Spinal cord (tissue), 10 donors: ENCODE results near the gene NEURL1B. TPM values are rescaled to one million over a fixed set of nuclear protein-coding genes. Genes with fewer than 3 reads are reported as not detected.

Experiments
- DNase-seq, 6 donors: peaks; one replicate each; pipeline versions ENCODE4 v3.0.0 to v3.0.0-alpha.2; 2013 to 2015; ENCODE audit warnings: low spot score in 6 of 6, low read depth in 4 of 6
- H3K27ac ChIP-seq: one replicate; pipeline ENCODE4 v1.5.1; 2013; ENCODE audit warnings: low read depth, low read length, control low read depth
- H3K27me3 ChIP-seq: one replicate; pipeline ENCODE4 v1.6.1; 2013; ENCODE audit warnings: low read length; ENCODE audit not compliant: control insufficient read depth, insufficient read depth
- H3K36me3 ChIP-seq: one replicate; pipeline ENCODE4 v1.6.1; 2013; ENCODE audit warnings: low read length; ENCODE audit not compliant: control insufficient read depth, insufficient read depth
- H3K4me1 ChIP-seq: one replicate; pipeline ENCODE4 v1.6.1; 2013; ENCODE audit warnings: low read length; ENCODE audit not compliant: control insufficient read depth, insufficient read depth
- H3K4me3 ChIP-seq: one replicate; pipeline ENCODE4 v1.5.1; 2013; ENCODE audit warnings: low read depth, low read length, control low read depth
- H3K9me3 ChIP-seq: one replicate; pipeline ENCODE4 v1.6.1; 2013; ENCODE audit warnings: low read length; ENCODE audit not compliant: control insufficient read depth, insufficient read depth
- WGBS: methylation state at CpG from one replicate; pipeline ENCODE4 v1.1.5; 2013; ENCODE audit warnings: missing lambda C conversion rate; ENCODE audit not compliant: insufficient coverage; 5-methylcytosine and 5-hydroxymethylcytosine counted together
- polyA plus RNA-seq, 2 donors: library from polyadenylated mRNA; unstranded; fragments of 120-200 nt; gene quantifications; one replicate each; pipeline ENCODE4 v1.2.1, GENCODE V29; 2013; ENCODE audit not compliant: insufficient read length in 2 of 2
- total RNA-seq, 2 donors: library from RNA; depleted of rRNA in 1 of 2; stranded (reverse); fragments of 120-200 nt in 1 of 2; fragments of >200 nt in 1 of 2; gene quantifications; one replicate each; pipeline versions ENCODE4 v1.2.3 to v1.2.4, GENCODE V29; 2013 to 2014
- donor health status: healthy.

Gene NEURL1B
- total and polyA plus RNA-seq, 4 donors, result 8.5 to 17.4 (median 16.5) TPM

DNA sequence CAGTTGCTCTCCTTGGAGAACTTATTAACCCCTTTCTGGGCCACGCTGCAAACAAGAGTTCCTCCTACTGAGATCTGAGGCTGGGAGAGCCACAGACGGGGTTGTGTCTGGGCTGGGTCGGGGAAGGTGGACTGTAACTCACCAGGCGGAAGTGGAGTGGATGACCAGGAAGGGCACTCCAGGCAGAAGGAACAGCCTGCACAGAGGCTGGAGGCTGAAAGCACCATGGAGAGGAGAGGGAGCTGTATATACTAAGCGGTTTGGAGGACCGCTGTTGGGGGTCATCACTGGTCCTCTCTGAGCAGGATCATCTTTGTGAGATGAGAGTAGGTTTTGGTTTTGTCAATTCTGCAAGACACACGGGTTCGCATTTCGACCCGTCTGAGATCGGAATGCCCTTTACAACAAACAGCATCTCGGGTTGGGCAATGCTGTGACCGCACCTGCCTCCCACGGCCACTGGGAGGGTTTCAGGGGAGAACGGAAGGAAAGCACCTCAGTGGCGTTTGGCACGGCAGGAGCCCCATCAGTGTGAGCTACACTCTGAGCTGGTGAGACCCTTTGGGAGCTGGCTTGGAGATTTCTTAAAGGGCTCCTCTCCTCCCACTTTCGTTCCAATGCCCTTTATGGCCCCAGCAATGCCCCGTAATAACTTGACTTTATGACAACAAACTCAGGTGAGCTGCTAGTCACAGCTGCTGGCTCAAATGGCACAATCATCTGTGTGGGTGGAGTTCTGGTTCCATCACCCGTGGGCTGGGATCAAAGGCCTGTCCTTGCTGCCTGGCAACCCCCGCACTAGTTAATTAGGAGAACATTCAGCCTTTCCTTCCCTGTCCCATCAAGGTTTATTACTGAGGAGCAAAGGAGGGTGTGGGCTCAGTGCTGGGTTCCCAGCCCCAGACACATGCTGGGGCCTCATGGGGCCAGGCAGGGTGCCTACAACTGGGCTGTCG, 18.7 kb upstream of the NEURL1B start:
- no peaks in the 10 kb centered on the region for H3K36me3 ChIP-seq
- WGBS, result 72% methylated on average over 21 of the region's 22 CpGs
- peaks cover 11% of the 10 kb centered on the region for H3K4me1 ChIP-seq
- H3K27ac ChIP-seq, result no peak overlapping the region
- peaks cover 2% of the 10 kb centered on the region for H3K27me3 ChIP-seq
- no peaks in the 10 kb centered on the region for H3K9me3 ChIP-seq
- no peak for DNase-seq
- no peak overlapping the region for H3K4me3 ChIP-seq

DNA sequence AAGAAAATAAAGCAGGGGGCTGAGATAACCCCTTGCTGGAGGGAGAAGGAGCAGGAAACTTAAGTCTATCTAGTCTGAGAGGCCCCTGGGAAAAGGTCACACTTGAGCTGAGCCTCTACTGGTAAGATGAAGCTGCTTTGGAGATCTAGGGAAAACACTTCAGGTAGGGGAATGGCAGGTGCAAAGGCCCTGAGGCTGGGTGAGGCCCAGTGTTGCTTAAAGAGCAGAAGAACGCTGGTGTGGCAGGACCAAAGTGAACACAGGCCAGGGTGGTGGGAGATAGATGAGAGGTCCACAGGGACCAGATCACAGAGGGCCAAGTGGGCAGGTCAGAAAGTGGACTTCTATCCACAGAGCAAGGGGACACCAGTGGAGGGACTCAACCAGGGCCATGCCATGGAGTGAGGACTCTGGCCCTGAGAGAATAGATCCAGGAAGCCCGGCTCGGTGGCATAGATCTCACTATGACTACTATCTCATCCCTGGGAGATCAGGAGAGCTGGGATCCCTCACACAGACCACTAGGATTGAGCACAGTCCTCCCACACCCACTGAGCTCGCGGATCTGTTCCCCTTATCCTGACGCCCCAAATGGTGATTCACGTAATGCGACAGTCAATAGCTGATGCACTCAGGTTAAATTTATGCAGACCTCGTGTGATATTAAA, 17.6 kb upstream of the NEURL1B start:
- 92% methylated on average over 6 of the region's 9 CpGs for WGBS
- Histone ChIP-seq H3K27ac (no peak overlapping the region), H3K4me3 (no peak overlapping the region), H3K9me3 (no peaks in the 10 kb centered on the region), H3K36me3 (no peaks in the 10 kb centered on the region), H3K4me1 (peaks cover 11% of the 10 kb centered on the region), H3K27me3 (peaks cover 2% of the 10 kb centered on the region)
- no peak for DNase-seq

DNA sequence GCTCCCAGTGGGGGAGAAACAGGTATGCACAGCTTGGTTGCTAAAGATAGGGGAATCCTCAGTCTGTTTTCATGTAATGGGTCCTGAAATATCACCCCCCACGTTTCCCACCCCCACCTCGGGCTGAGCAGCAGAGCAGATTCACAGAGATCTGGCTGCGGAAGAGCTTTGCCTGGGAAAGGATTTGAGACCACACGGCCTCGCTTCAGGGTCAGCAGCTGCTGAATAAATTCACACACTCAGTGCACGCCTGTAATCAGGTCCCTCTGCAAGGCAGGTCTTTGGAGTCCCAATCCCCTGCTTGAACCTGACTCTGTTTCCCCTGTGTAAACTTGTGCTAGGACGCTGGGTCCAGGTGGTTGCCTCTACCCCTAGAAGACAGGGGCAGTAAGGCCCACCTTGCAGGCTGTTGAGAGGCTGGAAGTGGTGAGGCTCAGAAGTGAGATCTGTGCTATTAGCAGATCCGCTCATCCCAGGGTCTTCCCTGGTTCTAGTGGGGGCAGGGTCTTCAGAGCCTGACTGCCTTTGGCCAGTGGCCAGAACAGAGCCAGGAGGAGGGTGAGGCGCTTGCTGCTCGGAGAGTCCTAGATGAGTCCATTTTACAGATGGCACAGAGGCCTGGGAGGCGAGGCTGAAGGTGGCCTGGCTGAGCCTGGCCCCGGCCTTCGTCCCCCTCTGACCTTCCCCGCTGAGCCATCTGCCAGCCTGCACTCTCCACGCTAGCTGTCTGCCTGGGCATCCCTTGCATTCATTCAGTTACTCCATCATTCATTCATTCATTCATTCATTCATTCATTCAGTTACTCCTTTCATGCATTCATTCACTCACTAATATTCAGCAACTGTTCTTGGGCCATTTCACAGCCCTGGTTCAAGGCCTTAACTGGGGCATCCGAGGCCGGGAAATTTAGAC, 16.7 kb upstream of the NEURL1B start:
- Histone ChIP-seq H3K36me3 (no peaks in the 10 kb centered on the region), H3K27me3 (peaks cover 2% of the 10 kb centered on the region), H3K4me1 (peaks cover 11% of the 10 kb centered on the region), H3K4me3 (no peak overlapping the region), H3K9me3 (no peaks in the 10 kb centered on the region), H3K27ac (no peak overlapping the region)
- 78% methylated on average over 17 of the region's 17 CpGs for WGBS
- DNase-seq, result no peak

- H3K27me3 ChIP-seq, result peaks cover 2% of the 10 kb centered on the region
- WGBS, result 67% methylated on average over 4 of the region's 10 CpGs
- H3K9me3 ChIP-seq, result no peaks in the 10 kb centered on the region
- no peak overlapping the region for H3K27ac ChIP-seq
- peaks cover 11% of the 10 kb centered on the region for H3K4me1 ChIP-seq
- no peak overlapping the region for H3K4me3 ChIP-seq
- DNase-seq, result no peak
- no peaks in the 10 kb centered on the region for H3K36me3 ChIP-seq
Observed at GRCh38 chr5:172624996-172625964, 15.8 kb upstream of the NEURL1B start.

GRCh38 chr5:172626031-172626581, 15.0 kb upstream of the NEURL1B start:
- DNase-seq, result peak in 2 of 6 donors; percentile 28 to 33
- WGBS, result 52% methylated on average over 5 of the region's 8 CpGs

DNA sequence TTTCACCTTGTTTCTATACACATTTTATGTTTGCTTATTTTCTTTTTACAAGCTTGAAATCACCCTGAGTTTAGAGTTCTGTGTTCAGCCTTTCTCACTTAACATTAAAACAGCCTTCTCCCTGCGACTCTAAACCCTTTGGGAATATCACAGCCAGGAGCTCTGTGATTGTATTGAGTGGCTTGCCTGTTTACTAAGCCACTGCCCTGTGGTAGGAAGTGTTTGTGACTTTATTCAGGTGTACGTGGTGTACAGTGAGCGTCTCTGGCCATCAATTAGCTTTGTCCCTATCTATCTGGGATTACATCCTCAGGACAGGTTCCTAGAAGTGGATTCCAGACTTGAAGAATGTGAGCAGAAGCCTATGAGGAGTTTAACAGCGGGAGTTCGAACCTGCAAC, 11.0 kb upstream of the NEURL1B start:
- Histone ChIP-seq H3K36me3 (no peaks in the 10 kb centered on the region), H3K27me3 (no peaks in the 10 kb centered on the region), H3K9me3 (no peaks in the 10 kb centered on the region), H3K27ac (no peak overlapping the region), H3K4me1 (peaks cover 11% of the 10 kb centered on the region), H3K4me3 (no peak overlapping the region)
- WGBS, result 94% methylated on average over 4 of the region's 5 CpGs
- DNase-seq, result no peak

More at GRCh38 chr5:172626031-172626581, 15.0 kb upstream of the NEURL1B start:
- Histone ChIP-seq H3K27ac (no peak overlapping the region), H3K36me3 (no peaks in the 10 kb centered on the region), H3K4me1 (peaks cover 11% of the 10 kb centered on the region), H3K9me3 (no peaks in the 10 kb centered on the region), H3K4me3 (no peak overlapping the region), H3K27me3 (peaks cover 2% of the 10 kb centered on the region)

DNA sequence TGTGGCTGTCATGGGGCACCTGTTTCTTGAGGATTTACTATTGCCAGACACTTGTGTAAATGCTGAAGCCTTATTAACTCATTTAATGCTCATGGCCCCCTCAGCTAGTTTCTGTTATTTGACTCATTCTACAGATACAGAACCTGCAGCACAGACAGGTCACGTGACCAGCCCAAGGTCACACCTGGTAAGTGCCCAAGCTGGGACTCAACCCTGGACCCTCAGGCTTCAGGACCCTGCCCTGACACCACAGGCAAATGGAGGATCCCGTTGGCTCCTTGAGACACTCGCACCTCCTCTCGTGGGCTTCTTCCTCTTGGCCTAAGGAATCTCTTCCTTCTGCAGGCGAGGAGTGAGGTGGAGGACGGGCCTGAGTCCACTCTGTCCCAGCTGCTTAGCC, 10.6 kb upstream of the NEURL1B start:
- Histone ChIP-seq H3K4me1 (peaks cover 8% of the 10 kb centered on the region), H3K36me3 (no peaks in the 10 kb centered on the region), H3K4me3 (no peak overlapping the region), H3K27ac (no peak overlapping the region), H3K27me3 (no peaks in the 10 kb centered on the region), H3K9me3 (no peaks in the 10 kb centered on the region)
- DNase-seq, result no peak
- 85% methylated on average over 6 of the region's 6 CpGs for WGBS

- no peaks in the 10 kb centered on the region for H3K9me3 ChIP-seq
- H3K36me3 ChIP-seq, result no peaks in the 10 kb centered on the region
- H3K27ac ChIP-seq, result no peak overlapping the region
- H3K4me1 ChIP-seq, result peaks cover 4% of the 10 kb centered on the region
- 42% methylated on average over 6 of the region's 6 CpGs for WGBS
- H3K4me3 ChIP-seq, result no peak overlapping the region
- no peaks in the 10 kb centered on the region for H3K27me3 ChIP-seq
- no peak for DNase-seq
Observed at GRCh38 chr5:172630986-172631385, 10.1 kb upstream of the NEURL1B start.
